Activated naive CD4-positive, alpha-beta T cell treated with anti-CD3 and anti-CD28 coated beads, Interleukin-2, amount 50 U/mL, for 72 hours (primary cell): ENCODE measurements around the gene CPE. TPM values are rescaled to one million over a fixed set of nuclear protein-coding genes. Genes with fewer than 3 reads are reported as not detected.
"Not testable (repeated sequence)": the region's sequence is repeated elsewhere in the genome, so short reads cannot be mapped to it uniquely, and the experiment has no call there.

ENCODE experiments used
- ATAC-seq, 2 donors: fragments of 150-1000 bp; cut with Tn5 transposase; 2 replicates each; pipeline ENCODE4 v1.10.0; 2021; ENCODE audit warnings: mild to moderate bottlenecking in 2 of 2, moderate library complexity in 2 of 2
- DNase-seq, 2 donors: peaks; one replicate each; pipeline ENCODE4 v3.0.0; 2021 to 2022; ENCODE audit warnings: low spot score in 2 of 2
- H3K27ac Mint-ChIP-seq, 2 donors: one replicate each; pipeline ENCODE4 v1.8.0; 2022; ENCODE audit warnings: mild to moderate bottlenecking in 2 of 2, mixed read lengths in 2 of 2
- H3K36me3 Mint-ChIP-seq, 2 donors: one replicate each; pipeline ENCODE4 v1.8.0; 2022; ENCODE audit warnings: mixed read lengths in 2 of 2
- H3K9me3 Mint-ChIP-seq, 2 donors: one replicate each; pipeline ENCODE4 v1.8.0; 2022; ENCODE audit warnings: mixed read lengths in 2 of 2
- total RNA-seq, 2 donors: library from RNA; stranded (reverse); gene quantifications; one replicate each; pipeline ENCODE4 v1.2.3, GENCODE V29; 2022

The CPE gene
- total RNA-seq, 2 donors from 2014 or later, result not detected

DNA sequence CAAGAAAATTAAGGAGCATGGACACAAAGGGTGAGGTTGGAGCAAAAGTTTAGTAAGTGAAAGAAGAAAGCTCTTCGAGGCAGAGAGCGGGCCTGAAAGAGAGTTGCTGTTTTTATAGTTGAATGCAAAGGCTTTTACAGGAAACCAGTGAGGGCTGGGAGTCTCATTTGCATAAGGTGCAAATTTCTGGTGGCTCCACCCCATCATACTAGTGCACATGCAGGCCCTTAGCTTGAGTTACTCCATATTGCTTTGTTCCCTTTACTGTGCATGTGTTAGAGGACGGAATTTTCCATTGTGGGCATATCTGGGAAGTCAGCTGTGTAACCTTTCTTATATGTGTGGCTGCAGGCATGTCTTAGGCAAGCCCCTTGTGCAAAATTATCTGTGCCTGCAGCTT is 48.0 kb downstream of the CPE start:
- DNase-seq (no peak), ATAC-seq (peak in 1 of 2 donors; percentile 14)
- no peaks in the 10 kb centered on the region for H3K36me3 Mint-ChIP-seq
- no peak overlapping the region for H3K27ac Mint-ChIP-seq
- H3K9me3 Mint-ChIP-seq, result no peaks in the 10 kb centered on the region

DNA sequence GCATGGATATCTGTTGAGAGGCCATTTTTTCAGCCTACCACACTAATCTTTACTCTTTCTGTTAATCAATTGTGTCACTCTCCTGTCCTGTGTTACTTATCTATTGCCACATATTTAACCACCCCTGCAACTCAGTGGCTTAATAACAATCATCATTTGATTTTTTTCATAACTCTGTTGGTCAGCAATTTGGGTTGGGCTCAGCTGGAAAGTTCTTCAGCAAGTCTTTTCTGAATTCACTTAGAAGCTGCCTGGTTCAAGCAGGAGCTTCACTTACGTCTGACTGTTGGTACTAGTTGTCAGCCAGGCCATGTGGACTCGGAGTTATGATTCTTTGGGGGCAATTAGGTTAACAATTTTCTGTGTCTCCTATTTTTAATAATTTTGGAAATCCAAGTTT is 50.1 kb downstream of the CPE start:
- DNase-seq, result no peak
- ATAC-seq, result no peak
- no peaks in the 10 kb centered on the region for H3K36me3 Mint-ChIP-seq
- H3K9me3 Mint-ChIP-seq, result no peaks in the 10 kb centered on the region
- no peak overlapping the region for H3K27ac Mint-ChIP-seq

DNA sequence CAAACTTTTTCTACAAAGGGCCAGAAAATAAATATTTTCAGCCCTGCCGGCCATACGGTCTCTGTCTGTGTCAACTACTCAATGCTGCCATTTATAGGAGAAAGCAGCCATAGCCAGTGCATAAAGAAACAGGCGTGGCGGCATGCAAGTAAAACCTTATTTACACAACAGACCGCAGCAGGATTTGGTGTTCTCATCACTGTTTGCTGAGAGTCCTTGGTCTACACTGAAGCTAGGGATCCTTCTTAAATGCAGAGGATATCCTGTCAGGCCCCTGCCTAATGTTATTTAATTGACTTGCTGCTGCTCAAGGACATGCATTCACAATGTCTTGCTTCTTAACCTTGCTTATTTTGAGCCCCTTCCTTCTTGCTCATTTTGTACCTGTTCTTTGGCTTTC is 54.7 kb downstream of the CPE start:
- H3K9me3 Mint-ChIP-seq, result no peaks in the 10 kb centered on the region
- no peaks in the 10 kb centered on the region for H3K36me3 Mint-ChIP-seq
- DNase-seq (no peak), ATAC-seq (no peak)
- no peak overlapping the region for H3K27ac Mint-ChIP-seq

DNA sequence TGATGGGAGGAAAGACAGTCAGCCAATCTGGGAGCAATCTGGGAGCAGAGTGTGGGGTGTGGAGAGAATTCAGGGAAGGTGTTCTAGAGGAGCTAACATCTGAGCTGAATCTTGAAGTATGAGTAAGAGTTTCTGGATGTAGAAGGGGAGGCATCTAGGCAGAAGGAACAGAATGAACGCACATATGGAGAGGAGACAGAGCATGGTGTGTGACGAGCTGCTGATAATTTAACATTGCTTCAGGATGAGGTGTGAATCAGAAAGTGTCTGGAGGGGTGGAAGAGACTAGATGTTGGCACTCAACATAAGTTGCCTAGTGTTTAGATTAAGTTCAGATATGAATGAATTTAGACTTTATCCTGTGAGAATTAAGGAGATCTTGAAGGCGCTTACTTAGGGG is 58.9 kb downstream of the CPE start:
- DNase-seq (no peak), ATAC-seq (no peak)
- Mint-ChIP-seq H3K36me3 (no peaks in the 10 kb centered on the region), H3K9me3 (no peaks in the 10 kb centered on the region), H3K27ac (no peak overlapping the region)

DNA sequence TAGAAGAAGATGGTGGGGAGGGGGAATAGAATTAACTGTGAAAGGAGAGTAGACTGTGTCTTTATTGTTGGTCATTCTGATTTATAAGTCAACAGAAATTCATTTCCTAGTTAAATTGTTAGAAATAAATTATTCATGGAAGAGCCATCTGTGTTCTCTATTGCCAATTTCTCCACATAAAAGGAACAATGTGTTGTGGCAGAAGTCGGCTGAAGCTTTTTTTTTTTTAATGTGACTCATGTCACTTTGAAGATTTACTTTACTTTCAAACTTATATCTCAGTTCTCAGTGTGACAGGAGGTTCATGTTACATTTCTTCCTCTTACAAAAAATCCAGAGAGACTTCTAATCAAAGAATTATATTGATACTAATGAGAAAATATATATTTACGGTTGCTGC is 60.5 kb downstream of the CPE start:
- DNase-seq, result no peak
- H3K27ac Mint-ChIP-seq, result no peak overlapping the region
- H3K36me3 Mint-ChIP-seq, result no peaks in the 10 kb centered on the region
- H3K9me3 Mint-ChIP-seq, result no peaks in the 10 kb centered on the region
- ATAC-seq, result no peak

DNA sequence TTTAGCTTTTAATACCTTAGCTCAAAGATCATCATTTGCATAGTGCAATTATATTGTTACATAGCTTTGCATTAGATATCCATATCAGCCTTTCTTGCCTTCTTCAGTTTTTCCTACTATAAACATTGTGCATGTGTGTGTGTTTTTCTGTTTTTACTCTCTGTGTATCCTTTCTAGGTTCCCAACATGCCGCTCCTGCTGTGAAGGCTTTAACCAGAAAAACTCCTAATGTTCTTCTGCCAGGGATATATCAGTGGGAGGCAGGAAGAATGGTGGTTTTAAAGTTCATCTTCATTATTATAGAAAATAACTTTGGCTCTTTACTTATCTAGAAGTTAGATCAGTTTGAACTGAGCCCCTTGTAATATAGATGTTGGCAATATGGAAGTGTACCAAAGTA is 61.2 kb downstream of the CPE start:
- Mint-ChIP-seq H3K9me3 (no peaks in the 10 kb centered on the region), H3K27ac (no peak overlapping the region), H3K36me3 (no peaks in the 10 kb centered on the region)
- no peak for ATAC-seq
- DNase-seq, result no peak

DNA sequence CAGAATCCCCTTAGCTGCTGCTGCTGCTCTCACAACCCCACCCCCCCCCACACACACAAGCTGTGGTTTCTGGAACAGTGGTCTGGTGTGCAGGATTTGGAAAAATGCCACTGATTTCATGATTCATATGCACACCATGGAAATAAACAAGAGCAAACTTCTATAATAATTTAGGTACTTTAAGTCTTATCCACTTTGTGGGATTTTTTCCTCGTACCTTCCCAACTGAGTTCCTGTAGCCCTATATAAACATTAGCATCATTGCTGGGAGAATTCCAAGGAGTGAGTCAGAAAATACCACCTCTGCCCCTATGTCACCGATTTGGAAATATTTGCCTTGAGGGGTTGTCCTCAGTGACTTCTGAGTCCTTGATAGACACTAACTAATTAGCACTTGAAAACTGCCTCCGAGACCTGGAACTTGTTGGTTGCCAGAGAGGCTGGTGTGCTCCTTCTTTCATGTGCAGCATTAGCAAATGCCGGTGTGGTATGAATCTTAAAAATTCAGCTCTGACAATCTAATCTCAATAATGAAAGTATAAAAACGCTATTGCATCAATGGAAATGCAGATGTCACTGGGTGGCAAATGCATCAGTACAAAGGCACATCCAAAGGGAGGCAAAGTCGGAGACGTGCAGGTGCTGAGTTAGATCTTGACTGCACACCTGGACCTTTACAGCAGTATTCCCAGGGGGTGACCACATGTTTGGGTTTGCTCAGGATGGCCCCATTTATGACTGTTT is 61.8 kb downstream of the CPE start:
- Mint-ChIP-seq H3K9me3 (no peaks in the 10 kb centered on the region), H3K36me3 (no peaks in the 10 kb centered on the region)
- no peak for ATAC-seq

DNA sequence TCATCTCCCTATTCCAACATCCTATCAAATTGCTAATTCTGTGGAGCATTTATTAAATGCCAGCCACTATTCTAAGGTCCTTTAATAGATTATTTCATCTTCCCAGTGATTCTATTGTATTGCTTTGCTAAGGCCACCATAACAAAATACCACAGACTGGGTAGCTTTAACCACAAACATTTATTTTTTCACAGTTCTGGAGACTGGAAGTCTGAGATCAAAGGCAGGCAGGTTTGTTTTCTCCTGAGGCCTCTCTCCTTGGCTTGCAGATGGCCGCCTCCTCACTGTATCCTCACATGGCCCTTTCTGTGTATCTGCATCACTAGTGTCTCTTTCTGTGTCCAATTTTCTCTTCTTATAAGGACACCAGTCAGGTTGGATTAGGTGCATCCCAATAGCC is 64.5 kb downstream of the CPE start:
- DNase-seq (no peak), ATAC-seq (no peak)
- Mint-ChIP-seq H3K36me3 (no peaks in the 10 kb centered on the region), H3K9me3 (no peaks in the 10 kb centered on the region), H3K27ac (no peak overlapping the region)

More for the DNA sequence above, 61.8 kb downstream of the CPE start:
- no peak for DNase-seq
- H3K27ac Mint-ChIP-seq, result no peak overlapping the region

DNA sequence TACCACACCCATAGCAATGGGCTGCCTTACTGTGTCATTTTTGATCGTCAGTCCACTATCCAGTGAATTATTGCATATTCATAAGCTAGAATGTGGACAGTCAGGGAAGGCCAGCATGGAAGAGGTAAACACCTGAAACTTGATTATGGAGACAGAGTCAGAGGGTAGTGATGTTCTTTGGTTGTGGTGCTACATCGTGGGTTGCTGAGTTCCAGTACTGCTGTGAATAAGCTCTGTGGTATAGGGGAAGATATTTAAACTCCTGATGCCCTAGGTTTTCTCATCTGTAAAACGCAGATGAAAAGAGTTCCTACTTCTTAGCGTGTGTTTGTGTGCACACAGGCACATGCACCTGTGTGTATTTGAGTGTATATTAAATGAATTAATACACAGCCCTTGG is 69.9 kb downstream of the CPE start:
- H3K9me3 Mint-ChIP-seq, result no peaks in the 10 kb centered on the region
- no peak overlapping the region for H3K27ac Mint-ChIP-seq
- H3K36me3 Mint-ChIP-seq, result no peaks in the 10 kb centered on the region
- peak; percentile 29 to 59 for ATAC-seq
- DNase-seq, result no peak

DNA sequence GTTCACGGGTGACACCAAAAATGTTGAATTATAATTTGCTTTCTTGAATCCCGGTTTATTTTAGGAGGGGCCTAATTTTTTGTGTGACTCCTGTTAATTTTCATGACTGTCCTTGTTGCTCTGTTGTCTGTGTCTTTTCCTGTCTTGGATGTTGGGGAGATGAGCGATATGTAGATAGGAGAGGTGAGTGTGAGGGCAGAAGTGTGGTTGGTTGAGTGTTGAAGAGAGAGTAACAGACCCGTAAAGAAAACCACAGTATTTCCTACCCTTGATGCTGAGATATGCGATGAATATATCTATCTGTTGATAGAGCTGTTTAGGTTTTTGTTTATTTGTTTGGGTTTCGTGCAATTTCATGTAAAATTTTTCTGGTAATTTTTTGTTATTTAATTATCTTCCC is 70.5 kb downstream of the CPE start:
- no peaks in the 10 kb centered on the region for H3K9me3 Mint-ChIP-seq
- ATAC-seq (peak in 1 of 2 donors; percentile 53), DNase-seq (no peak)
- H3K27ac Mint-ChIP-seq, result no peak overlapping the region
- H3K36me3 Mint-ChIP-seq, result no peaks in the 10 kb centered on the region

DNA sequence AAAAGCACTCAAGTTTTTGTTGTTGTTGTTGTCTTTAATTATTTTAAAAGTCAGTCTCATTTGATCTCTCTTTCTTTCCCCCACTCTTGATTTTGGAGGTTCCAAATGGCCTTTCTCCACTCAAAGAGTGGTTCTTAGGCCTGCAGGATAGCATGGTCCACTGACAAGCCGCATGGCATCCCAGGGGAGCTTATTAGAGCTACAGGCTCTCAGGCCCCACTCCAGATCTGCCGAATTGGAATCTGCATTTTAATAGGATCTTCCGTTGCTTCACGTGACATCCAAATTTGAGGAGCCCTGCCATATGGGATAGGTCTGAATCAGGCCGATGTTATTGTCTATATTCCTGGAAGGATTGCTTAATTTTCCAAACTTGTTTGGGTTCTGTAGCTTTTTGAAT is 72.1 kb downstream of the CPE start:
- DNase-seq, result no peak
- no peak for ATAC-seq
- Mint-ChIP-seq H3K36me3 (no peaks in the 10 kb centered on the region), H3K27ac (no peak overlapping the region), H3K9me3 (no peaks in the 10 kb centered on the region)

DNA sequence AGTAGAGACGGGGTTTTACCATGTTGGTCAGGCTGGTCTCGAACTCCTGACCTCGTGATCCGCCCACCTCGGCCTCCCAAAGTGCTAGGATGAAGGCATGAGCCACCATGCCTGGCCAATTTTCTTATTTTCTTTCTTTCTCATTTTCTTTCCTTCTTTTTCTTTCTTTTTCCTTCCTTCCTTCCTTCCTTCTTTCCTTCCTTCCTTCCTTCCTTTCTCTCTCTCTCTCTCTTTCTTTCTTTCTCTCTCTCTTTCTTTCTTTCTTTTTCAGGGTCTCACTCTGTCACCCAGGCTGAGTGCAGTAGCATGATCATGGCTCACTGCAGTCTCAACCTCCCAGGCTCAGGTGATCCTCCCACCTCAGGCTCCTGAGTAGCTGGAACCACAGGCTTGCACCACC is 74.3 kb downstream of the CPE start:
- H3K27ac Mint-ChIP-seq, result peak overlapping the region in 1 of 2 donors; percentile 63
- not testable (repeated sequence) for H3K36me3 Mint-ChIP-seq, ATAC-seq, DNase-seq, H3K9me3 Mint-ChIP-seq

DNA sequence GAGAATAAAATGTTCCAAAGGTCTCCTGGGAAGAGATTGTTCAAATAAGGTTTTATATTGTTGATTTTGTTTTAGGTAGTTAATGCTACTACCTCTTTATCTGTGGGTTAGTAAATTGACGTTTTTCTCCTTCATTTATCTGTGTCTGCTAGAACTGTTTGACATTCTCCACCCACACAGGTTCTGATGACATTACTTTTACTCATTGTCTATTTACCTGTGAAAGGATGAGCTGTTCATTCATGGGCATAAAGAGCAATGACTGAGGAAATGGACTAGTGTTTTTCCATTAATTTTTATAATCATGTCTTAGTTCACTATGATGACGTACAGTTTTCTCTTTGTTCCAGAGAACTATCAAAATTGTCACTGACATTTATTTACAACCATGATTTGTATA is 75.6 kb downstream of the CPE start:
- no peak for DNase-seq
- Mint-ChIP-seq H3K27ac (no peak overlapping the region), H3K36me3 (no peaks in the 10 kb centered on the region), H3K9me3 (no peaks in the 10 kb centered on the region)
- peak in 1 of 2 donors; percentile 44 for ATAC-seq

DNA sequence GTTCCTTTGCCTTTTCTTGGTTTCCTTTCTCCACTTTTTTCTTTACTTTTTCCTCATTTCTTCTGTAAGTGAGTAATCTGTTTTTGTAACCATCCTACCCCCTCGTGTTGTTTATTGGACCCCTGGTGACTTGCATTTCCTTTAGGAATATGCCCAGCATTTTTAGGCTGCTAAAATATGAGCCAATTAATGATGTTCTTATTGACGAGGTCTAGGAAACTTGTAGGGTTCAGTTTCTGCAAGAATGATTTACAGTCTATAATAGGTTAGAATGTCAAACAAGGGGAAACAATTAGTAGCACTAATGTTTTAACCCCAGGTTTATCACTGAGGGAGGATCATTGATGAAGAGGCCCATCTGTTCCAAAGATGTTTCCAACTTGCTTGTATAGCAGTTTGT is 79.0 kb downstream of the CPE start:
- Mint-ChIP-seq H3K9me3 (no peaks in the 10 kb centered on the region), H3K36me3 (no peaks in the 10 kb centered on the region), H3K27ac (no peak overlapping the region)
- no peak for ATAC-seq
- DNase-seq, result no peak

DNA sequence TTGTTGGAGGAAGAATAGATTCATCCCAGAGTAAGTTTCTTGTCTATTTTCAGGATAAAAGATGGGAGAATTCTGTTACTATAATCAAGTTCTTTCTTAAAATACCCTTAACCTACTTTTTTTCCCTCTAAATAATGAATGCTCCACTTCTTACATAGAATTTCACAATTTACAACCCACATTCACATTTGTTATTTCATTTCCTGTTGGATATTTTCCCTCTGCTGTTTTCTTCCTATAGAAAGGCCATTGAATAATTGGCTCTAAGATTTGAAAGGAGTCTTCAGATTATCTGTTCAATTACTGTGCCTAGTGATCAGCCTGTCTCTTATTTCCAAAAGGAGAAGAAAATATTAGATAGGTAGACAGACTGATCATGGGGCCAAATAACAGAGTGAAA is 79.7 kb downstream of the CPE start:
- ATAC-seq (no peak), DNase-seq (no peak)
- Mint-ChIP-seq H3K27ac (no peak overlapping the region), H3K36me3 (no peaks in the 10 kb centered on the region), H3K9me3 (no peaks in the 10 kb centered on the region)

DNA sequence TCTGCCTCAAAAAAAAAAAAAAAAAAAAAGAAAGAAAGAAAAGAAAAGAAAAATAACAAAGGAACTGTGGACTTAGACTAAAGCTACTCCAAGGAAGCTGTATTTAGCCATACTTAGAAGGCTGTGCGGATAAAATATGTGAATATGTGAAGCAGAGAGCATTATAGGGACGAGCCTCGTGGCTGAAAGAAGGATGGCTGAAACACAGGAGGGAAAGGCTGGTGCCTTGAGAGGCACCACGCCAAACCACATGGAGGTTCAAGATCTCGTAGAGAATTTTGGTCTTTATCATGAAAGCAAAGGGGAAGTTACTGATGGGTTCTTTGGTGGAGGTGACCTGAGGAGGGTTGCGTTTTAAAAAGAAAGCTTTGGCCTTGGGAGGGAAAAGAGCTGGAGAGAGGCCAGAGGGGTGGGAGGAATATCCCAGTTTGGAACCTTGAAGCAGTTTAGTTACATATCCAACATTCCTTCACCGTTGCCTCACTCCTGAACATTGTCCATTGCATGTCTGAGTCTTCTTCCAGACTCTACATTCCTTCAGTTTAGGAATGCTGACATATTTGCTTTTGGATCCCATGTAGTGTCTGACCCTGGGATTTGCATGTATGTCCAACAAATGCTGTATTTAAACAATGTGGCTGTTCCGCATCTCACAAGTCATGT is 82.5 kb downstream of the CPE start:
- DNase-seq, result no peak
- H3K9me3 Mint-ChIP-seq, result no peaks in the 10 kb centered on the region
- ATAC-seq, result no peak
- no peaks in the 10 kb centered on the region for H3K36me3 Mint-ChIP-seq
- H3K27ac Mint-ChIP-seq, result no peak overlapping the region

DNA sequence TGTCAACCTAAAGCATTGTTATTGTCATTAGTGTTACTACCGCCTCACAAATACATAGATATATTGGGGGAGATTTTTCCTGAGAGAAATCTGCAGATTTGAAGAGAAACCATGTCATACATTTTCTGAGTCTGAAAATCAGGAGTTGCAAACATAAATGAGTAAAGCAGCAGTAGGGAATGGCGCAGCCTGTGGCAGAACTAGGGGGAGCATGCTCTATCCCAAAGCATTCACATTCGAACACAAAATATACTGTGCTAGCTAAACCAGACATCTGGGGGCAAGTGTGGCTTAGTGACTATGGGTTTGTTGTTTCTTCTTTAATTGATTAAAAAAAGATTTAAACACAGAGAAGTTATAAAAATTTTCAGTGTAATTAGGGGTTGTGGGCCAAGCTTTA is 83.2 kb downstream of the CPE start:
- no peaks in the 10 kb centered on the region for H3K9me3 Mint-ChIP-seq
- no peak overlapping the region for H3K27ac Mint-ChIP-seq
- no peaks in the 10 kb centered on the region for H3K36me3 Mint-ChIP-seq
- ATAC-seq (no peak), DNase-seq (no peak)

DNA sequence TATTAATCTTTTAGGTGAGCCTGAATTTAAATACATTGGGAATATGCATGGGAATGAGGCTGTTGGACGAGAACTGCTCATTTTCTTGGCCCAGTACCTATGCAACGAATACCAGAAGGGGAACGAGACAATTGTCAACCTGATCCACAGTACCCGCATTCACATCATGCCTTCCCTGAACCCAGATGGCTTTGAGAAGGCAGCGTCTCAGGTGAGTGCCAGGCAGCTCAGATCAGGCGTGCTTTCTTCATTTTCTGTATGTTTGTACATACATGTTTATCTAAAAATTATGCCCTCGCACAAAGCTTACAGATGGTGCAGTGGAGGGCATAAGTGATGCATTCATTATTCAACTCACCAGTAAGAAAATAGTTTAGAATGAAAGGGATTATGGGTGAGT is 85.6 kb downstream of the CPE start:
- no peak for ATAC-seq
- no peaks in the 10 kb centered on the region for H3K36me3 Mint-ChIP-seq
- DNase-seq, result no peak
- no peaks in the 10 kb centered on the region for H3K9me3 Mint-ChIP-seq
- H3K27ac Mint-ChIP-seq, result no peak overlapping the region
